Endothelial cell of umbilical vein (primary cell): ENCODE data around the gene NR2F6. TPM values are rescaled to one million over a fixed set of nuclear protein-coding genes. Genes with fewer than 3 reads are reported as not detected.
A peak's percentile ranks its signal among the peaks of the same experiment; 100 is the strongest.

Experiments used
- BruUV-seq: library from RNA; stranded (reverse); fragments of 400-500 nt; replicated peaks from 2 replicates; lab custom pipeline; 2021; lab: Mats Ljungman, UMichigan
- CTCF ChIA-PET: fragments of 300-600, 350-600 bp; sonication (Branson Sonifier 250); formaldehyde crosslinking; loops from one replicate; lab custom pipeline; 2021; ENCODE audit warnings: antibody characterized with exemption, inconsistent platforms; lab: Charles Lee
- POLR2A ChIA-PET: fragments of 300-600, 350-600 bp; sonication (Branson Sonifier 250); formaldehyde crosslinking; loops from one replicate; lab custom pipeline; 2021; ENCODE audit warnings: antibody characterized with exemption, inconsistent platforms; lab: Charles Lee
- DNase-seq: peaks from one replicate; pipeline ENCODE4 v3.0.0-alpha.2; 2011; ENCODE audit warnings: low read depth, low spot score
- FAIRE-seq: peaks from 2 replicates; lab custom pipeline; 2011; peaks lifted over from hg19 to GRCh38; lab: Jason Lieb, UNC
- H2AFZ ChIP-seq: 2 replicates; pipeline ENCODE4 v1.6.0; 2012; ENCODE audit warnings: low read depth, low read length, control low read depth, inconsistent platforms
- H3K27ac ChIP-seq: 2 replicates; pipeline ENCODE4 v1.5.1; 2011; ENCODE audit warnings: low read depth, mild to moderate bottlenecking, control low read depth, low read length, moderate library complexity; ENCODE audit not compliant: insufficient read depth
- H3K27me3 ChIP-seq, 2 experiments: 2 replicates each; pipeline versions ENCODE4 v1.6.0 to v1.6.1; 2011; ENCODE audit warnings: low read length in 2 of 2, mixed read lengths in 1 of 2; ENCODE audit not compliant: control insufficient read depth in 2 of 2, insufficient read depth in 2 of 2
- H3K36me3 ChIP-seq, 2 experiments: 2 replicates in 1 of 2; 3 replicates in 1 of 2; pipeline ENCODE4 v1.5.1; 2011; ENCODE audit warnings: low read length in 2 of 2, mild to moderate bottlenecking in 1 of 2, moderate library complexity in 1 of 2; ENCODE audit not compliant: control insufficient read depth in 2 of 2, insufficient read depth in 2 of 2; ENCODE audit errors: extremely low read depth in 1 of 2
- H3K4me1 ChIP-seq: 3 replicates; pipeline ENCODE4 v1.5.1; 2011; ENCODE audit warnings: mild to moderate bottlenecking, low read length; ENCODE audit not compliant: control insufficient read depth, insufficient read depth; ENCODE audit errors: extremely low read depth
- H3K4me2 ChIP-seq: 2 replicates; pipeline ENCODE4 v1.6.1; 2011; ENCODE audit warnings: low read length, control low read depth, mixed read lengths; ENCODE audit not compliant: insufficient read depth
- H3K4me3 ChIP-seq, 3 experiments: fragments of 200-600 bp in 1 of 3; sonication (generic), shearing (Covaris generic) in 1 of 3; replicated peaks in 1 of 3; 2 replicates each; pipeline ENCODE4 v1.5.1; 2011 to 2016; ENCODE audit warnings: control low read depth in 3 of 3, low read length in 3 of 3, mild to moderate bottlenecking in 2 of 3, inconsistent platforms in 1 of 3, low read depth in 1 of 3, moderate library complexity in 1 of 3; ENCODE audit not compliant: insufficient read depth in 1 of 3
- H3K79me2 ChIP-seq: 2 replicates; pipeline ENCODE4 v1.6.0; 2012; ENCODE audit warnings: low read length, inconsistent platforms; ENCODE audit not compliant: control insufficient read depth, insufficient read depth
- H3K9ac ChIP-seq: replicated peaks from 2 replicates; pipeline ENCODE3; 2011; ENCODE audit warnings: low read length, control low read depth; ENCODE audit not compliant: insufficient read depth; ENCODE audit errors: extremely low read depth
- H3K9me1 ChIP-seq: replicated peaks from 3 replicates; pipeline ENCODE4 v1.6.0; 2011; ENCODE audit warnings: mild to moderate bottlenecking, low read length; ENCODE audit not compliant: control insufficient read depth, insufficient read depth; ENCODE audit errors: extremely low read depth
- H3K9me3 ChIP-seq: replicated peaks from 2 replicates; pipeline ENCODE4 v1.5.1; 2012; ENCODE audit warnings: low read length, inconsistent platforms; ENCODE audit not compliant: control insufficient read depth, insufficient read depth
- H4K20me1 ChIP-seq: replicated peaks from 2 replicates; pipeline ENCODE3; 2011; ENCODE audit warnings: mild to moderate bottlenecking, low read length; ENCODE audit not compliant: control insufficient read depth, insufficient read depth; ENCODE audit errors: extremely low read depth
- CTCF ChIP-seq, 2 donors: IDR thresholded peaks; 1 replicate in 1 of 2; 2 replicates in 1 of 2; pipeline ENCODE4 v1.5.1; 2011; ENCODE audit warnings: low read length in 2 of 2, mild to moderate bottlenecking in 2 of 2, moderate library complexity in 2 of 2, control low read depth in 1 of 2, inconsistent platforms in 1 of 2, low read depth in 1 of 2; ENCODE audit not compliant: insufficient read depth in 1 of 2; ENCODE audit errors: extremely low read depth in 1 of 2
- EZH2 ChIP-seq: IDR thresholded peaks from 2 replicates; pipeline ENCODE4 v1.6.1; 2012; ENCODE audit warnings: borderline replicate concordance, low read depth, mild to moderate bottlenecking, moderate library complexity, low read length, inconsistent platforms; ENCODE audit not compliant: severe bottlenecking
- FOS ChIP-seq: IDR thresholded peaks from 2 replicates; pipeline ENCODE4 v1.6.1; 2011; ENCODE audit warnings: mild to moderate bottlenecking, low read length, moderate library complexity, borderline replicate concordance; ENCODE audit not compliant: insufficient read depth
- GATA2 ChIP-seq: IDR thresholded peaks from 2 replicates; pipeline ENCODE4 v1.7.0; 2011; ENCODE audit warnings: low read depth, mild to moderate bottlenecking, moderate library complexity, mixed read lengths, low read length; ENCODE audit not compliant: insufficient read length, insufficient read depth
- JUN ChIP-seq: IDR thresholded peaks from 2 replicates; pipeline ENCODE4 v1.6.1; 2011; ENCODE audit warnings: borderline replicate concordance, low read depth; ENCODE audit not compliant: insufficient read length, insufficient read depth
- MAX ChIP-seq: IDR thresholded peaks from 2 replicates; pipeline ENCODE4 v1.6.1; 2011; ENCODE audit not compliant: insufficient read depth, insufficient read length
- MYC ChIP-seq: IDR thresholded peaks from one replicate; pipeline ENCODE4 v1.6.1; 2011; ENCODE audit warnings: mild to moderate bottlenecking, low read depth, low read length
- POLR2A ChIP-seq: IDR thresholded peaks from 2 replicates; pipeline ENCODE4 v1.6.1; 2012; ENCODE audit warnings: low read depth, mild to moderate bottlenecking, control low read depth, low read length
- POLR2AphosphoS5 ChIP-seq: IDR thresholded peaks from 2 replicates; pipeline ENCODE4 v1.6.1; 2012; ENCODE audit warnings: low read depth, mild to moderate bottlenecking, control low read depth, low read length, moderate library complexity; ENCODE audit not compliant: insufficient read depth
- dilution Hi-C: fragments of 300-500 bp; cut with MboI; formaldehyde crosslinking; loops from one replicate; pipeline ENCODE4 v1.15.0; 2019; ENCODE audit warnings: low sequenced_read_pairs; ENCODE audit not compliant: extremely low pct_ligation_motif_present
- intact Hi-C: fragments of 100-400 bp; cut with micrococcal nuclease; formaldehyde crosslinking; loops from one replicate; pipeline ENCODE4 v1.10.0; 2022
- polyA plus RNA-seq, 4 experiments: library from polyadenylated mRNA; depleted of rRNA in 3 of 4; stranded (reverse) in 3 of 4; unstranded in 1 of 4; fragments of >200 nt; gene quantifications; 2 replicates each; pipeline versions ENCODE4 v1.2.1 to v1.2.3, GENCODE V29; 2011 to 2012; ENCODE audit warnings: missing spikeins in 1 of 4
- total RNA-seq: library from RNA; stranded (reverse); gene quantifications from 2 replicates; pipeline ENCODE4 v1.2.3, GENCODE V29; 2021

Gene NR2F6
- total and polyA plus RNA-seq, 2 donors (not counting 3 experiments of a cell fraction or from before 2014, with no cell fraction given): 36.1 to 38.9 TPM

GRCh38 chr19:17262557-17262956 is 16.8 kb upstream of the NR2F6 start:
- POLR2A ChIA-PET: no interaction called here
- TF ChIP-seq JUN (no peak), MAX (no peak), EZH2 (no peak), POLR2AphosphoS5 (no peak), MYC (no peak), FOS (no peak), POLR2A (no peak)
- Histone ChIP-seq H3K27ac (no peak overlapping the region), H3K9me3 (no peaks in the 10 kb centered on the region), H3K4me3 (no peak overlapping the region), H3K36me3 (peaks cover 0 to 14% of the 10 kb centered on the region in 2 experiments), H3K4me2 (no peak overlapping the region), H3K9me1 (no peaks in the 10 kb centered on the region), H4K20me1 (no peaks in the 10 kb centered on the region), H3K4me1 (peaks cover 13% of the 10 kb centered on the region), H3K27me3 (no peaks in the 10 kb centered on the region), H2AFZ (no peak overlapping the region), H3K9ac (no peak overlapping the region), H3K79me2 (peaks cover under 1% of the 10 kb centered on the region)
- dilution Hi-C loops: no loop called here
- DNase-seq (no peak), FAIRE-seq (no peak)
- intact Hi-C loops: no loop called here
- CTCF ChIA-PET: interaction anchor here (1.3 to 1.5 kb wide), 2 partner anchors 8 to 27 kb away, joined by 3 to 4 read pairs; no protein-coding TSS in a partner anchor
- no TSS peak for BruUV-seq

- no peak overlapping the region for H2AFZ ChIP-seq
These were observed 15.2 kb upstream of the NR2F6 start for GRCh38 chr19:17260842-17261325.

More at GRCh38 chr19:17260842-17261325, 15.2 kb upstream of the NR2F6 start:
- no peaks in the 10 kb centered on the region for H4K20me1 ChIP-seq
- TF ChIP-seq CTCF (IDR thresholded peaks at IDR 0.05; ENCODE audit: extremely low read depth in 1 of 2, insufficient read depth in 1 of 2, low read depth in 1 of 2, low read length in 2 of 2) (peak; percentile 93 to 97), GATA2 (no peak)
- BruUV-seq: no TSS peak
- no peaks in the 10 kb centered on the region for H3K9me3 ChIP-seq
- no peak overlapping the region for H3K27ac ChIP-seq
- H3K4me1 ChIP-seq: peaks cover 13% of the 10 kb centered on the region
- no peak overlapping the region for H3K4me3 ChIP-seq
- ChIA-PET POLR2A (no interaction called here), CTCF (interaction anchor here (0.6 to 3.1 kb wide), 14 partner anchors 10 to 192 kb away, joined by 3 to 28 read pairs (median 4); partner anchors contain the start of gene ANKLE1)
- dilution Hi-C loops: no loop called here
- intact Hi-C loops: loop anchor here (1.0 kb wide), 2 partner anchors 21 to 194 kb away; no protein-coding TSS in a partner anchor
- no peak overlapping the region for H3K4me2 ChIP-seq
- no peak overlapping the region for H3K9ac ChIP-seq
- no peaks in the 10 kb centered on the region for H3K79me2 ChIP-seq
- no peaks in the 10 kb centered on the region for H3K9me1 ChIP-seq
- no peaks in the 10 kb centered on the region for H3K27me3 ChIP-seq
- FAIRE-seq (peak; percentile 83), DNase-seq (peak; percentile 74)
- H3K36me3 ChIP-seq: peaks cover 0 to 21% of the 10 kb centered on the region in 2 experiments
